ENCODE data around the gene GRK2.

- TF ChIP-seq CTCF (IDR thresholded peaks at IDR 0.05) (no peak), EZH2 (IDR thresholded peaks at IDR 0.05) (no peak)
These were observed 42.9 kb downstream of the GRK2 start for GRCh38 chr11:67309166-67309565.

Measured in neural progenitor cell (in vitro differentiated cells).